Choroid plexus epithelial cell (primary cell): ENCODE results near the gene MYADML2.

Experiments
- DNase-seq: peaks from one replicate; pipeline ENCODE4 v3.0.0-alpha.2; 2010; ENCODE audit warnings: low read depth
- H3K4me3 ChIP-seq: 2 replicates; pipeline ENCODE4 v1.5.1; 2011; ENCODE audit warnings: low read depth, mild to moderate bottlenecking, control low read depth, low read length, moderate library complexity
- TF ChIP-seq, protein P1 (sequence below): conservative IDR thresholded peaks from 2 replicates; pipeline ENCODE4 v1.5.1; 2011; ENCODE audit warnings: low read depth, mild to moderate bottlenecking, control low read depth, inconsistent platforms, low read length, moderate library complexity

The MYADML2 gene, protein sequence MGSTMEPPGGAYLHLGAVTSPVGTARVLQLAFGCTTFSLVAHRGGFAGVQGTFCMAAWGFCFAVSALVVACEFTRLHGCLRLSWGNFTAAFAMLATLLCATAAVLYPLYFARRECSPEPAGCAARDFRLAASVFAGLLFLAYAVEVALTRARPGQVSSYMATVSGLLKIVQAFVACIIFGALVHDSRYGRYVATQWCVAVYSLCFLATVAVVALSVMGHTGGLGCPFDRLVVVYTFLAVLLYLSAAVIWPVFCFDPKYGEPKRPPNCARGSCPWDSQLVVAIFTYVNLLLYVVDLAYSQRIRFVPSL

DNA sequence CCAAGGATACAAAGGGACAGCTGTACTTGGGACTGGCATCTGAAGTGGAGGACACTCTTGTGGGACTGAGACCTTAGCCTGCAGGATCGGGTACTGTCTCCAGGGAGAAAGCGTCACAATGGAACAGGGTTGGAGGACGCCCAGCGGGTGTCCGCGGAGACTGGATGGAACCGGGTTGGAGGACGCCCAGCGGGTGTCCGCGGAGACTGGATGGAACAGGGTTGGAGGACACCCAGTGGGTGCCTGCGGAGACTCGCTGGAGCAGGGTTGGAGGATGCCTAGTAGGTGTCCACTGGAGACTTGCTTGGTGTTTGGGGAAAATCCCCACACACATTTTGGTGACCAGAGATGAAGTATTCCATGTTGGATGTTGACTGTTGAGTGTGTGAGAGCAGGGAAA lies at the start of gene MYADML2:
Gene MYADML2, minus strand, starts transcription at position 45 of the 400 bp plus-strand sequence. CDS start 5,492 bp downstream, outside the sequence.
- no peak within 1 kb of the TSS for H3K4me3 ChIP-seq
- TF ChIP-seq, protein P1, sequence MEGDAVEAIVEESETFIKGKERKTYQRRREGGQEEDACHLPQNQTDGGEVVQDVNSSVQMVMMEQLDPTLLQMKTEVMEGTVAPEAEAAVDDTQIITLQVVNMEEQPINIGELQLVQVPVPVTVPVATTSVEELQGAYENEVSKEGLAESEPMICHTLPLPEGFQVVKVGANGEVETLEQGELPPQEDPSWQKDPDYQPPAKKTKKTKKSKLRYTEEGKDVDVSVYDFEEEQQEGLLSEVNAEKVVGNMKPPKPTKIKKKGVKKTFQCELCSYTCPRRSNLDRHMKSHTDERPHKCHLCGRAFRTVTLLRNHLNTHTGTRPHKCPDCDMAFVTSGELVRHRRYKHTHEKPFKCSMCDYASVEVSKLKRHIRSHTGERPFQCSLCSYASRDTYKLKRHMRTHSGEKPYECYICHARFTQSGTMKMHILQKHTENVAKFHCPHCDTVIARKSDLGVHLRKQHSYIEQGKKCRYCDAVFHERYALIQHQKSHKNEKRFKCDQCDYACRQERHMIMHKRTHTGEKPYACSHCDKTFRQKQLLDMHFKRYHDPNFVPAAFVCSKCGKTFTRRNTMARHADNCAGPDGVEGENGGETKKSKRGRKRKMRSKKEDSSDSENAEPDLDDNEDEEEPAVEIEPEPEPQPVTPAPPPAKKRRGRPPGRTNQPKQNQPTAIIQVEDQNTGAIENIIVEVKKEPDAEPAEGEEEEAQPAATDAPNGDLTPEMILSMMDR, result no peak
- DNase-seq, result no peak

DNA sequence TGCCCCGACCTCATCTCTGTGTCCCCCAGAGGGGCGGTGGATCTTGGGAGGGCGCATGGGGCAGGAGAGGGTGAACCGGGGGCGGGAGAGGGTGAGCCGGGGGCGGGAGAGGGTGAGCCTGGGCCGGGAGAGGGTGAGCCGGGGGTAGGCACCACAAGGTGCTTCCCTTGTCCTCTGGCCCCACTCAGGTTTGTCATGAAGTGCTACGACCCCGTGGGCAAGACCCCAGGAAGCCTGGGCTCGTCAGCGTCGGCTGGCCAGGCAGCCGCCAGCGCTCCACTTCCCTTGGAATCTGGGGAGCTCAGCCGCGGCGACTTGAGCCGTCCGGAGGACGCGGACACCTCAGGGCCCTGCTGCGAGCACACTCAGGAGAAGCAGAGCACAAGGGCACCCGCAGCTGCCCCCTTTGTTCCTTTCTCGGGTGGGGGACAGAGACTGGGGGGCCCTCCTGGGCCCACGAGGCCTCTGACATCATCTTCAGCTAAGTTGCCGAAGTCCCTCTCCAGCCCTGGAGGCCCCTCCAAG lies 49.3 kb upstream of the MYADML2 start:
- no peak overlapping the region for H3K4me3 ChIP-seq
- TF ChIP-seq, protein P1, result no peak
- DNase-seq, result no peak

DNA sequence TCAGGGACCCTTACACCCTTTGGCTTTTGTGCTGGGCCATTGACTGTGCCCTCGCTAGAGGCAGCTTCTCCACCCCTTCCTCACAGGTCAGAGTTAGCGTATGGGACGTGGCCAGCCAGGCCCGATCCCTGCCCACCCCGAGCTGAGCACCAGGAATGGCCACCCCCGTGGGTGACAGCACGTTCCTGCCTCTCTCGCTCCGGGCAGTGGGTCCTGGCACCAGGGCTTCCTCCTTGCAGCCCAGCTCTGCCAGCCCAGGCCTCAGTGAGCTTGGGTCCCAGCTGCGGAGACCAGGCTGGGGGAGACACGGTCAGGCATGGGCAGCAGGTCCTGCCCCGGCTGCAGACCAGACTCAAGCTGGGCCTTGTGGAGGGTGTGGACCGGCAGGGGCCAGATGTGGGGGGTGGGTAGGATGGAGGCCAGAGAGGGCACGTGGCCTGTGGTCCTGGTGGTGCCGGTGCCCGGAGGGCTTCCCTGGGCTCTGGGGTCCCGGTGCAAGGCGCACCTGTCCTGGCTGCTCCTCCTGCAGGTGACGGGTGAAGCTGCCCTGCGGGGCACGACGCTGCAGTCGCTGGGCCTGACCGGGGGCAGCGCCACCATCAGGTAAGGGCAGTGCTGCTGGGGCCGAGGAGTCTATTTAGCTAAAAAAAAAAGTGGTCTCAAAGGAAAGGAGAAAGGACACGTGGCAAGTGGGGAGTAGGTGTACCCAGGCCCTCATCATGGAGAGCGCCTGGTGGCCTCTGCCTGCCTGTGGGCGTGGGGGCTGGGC lies 48.6 kb upstream of the MYADML2 start:
- no peak overlapping the region for H3K4me3 ChIP-seq
- no peak for DNase-seq
- TF ChIP-seq, protein P1, result no peak

DNA sequence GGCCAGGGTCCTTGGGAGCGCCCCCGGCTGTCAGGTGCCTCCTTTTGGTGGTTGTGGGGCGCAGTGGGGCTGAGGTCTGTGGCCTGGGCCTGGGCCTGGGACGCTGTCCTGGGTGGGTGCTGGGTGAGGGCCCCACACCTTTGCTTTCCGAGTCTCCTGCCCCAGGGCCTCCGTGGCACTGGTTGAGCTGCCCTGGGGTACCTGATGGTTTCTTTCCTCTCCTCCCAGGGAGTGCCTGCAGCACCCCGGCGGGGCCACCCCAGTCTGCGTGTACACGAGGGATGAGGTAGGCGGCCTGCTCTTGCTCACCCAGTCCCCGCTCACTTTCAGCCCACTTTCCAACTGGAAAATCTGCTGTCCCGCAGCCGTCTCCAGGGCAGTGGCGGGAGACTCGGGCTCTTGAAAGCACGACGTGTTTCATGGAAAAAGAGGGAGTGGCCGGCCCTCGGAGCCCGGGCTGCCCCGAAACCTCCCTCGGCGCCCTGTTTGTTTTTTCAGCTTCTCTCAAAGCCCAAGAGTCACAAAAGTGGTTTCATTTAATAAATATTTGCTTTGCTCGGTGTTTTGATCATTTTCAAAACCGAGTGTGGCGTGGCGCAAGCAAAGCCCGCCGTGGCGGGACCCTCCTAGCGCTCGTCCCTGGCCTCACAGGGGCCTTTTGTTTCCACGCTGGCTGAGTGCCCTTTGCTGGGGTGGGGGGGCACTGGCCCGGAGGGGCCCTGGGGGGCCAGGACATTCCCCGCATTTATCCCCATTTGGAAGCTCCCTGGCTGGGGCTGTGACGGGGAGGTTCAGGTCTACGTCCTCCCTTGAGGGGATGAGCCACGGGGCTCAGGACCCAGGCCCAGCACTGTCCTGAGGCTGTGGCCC lies 47.8 kb upstream of the MYADML2 start:
- DNase-seq, result peak; percentile 17
- H3K4me3 ChIP-seq, result no peak overlapping the region
- TF ChIP-seq, protein P1, result no peak

DNA sequence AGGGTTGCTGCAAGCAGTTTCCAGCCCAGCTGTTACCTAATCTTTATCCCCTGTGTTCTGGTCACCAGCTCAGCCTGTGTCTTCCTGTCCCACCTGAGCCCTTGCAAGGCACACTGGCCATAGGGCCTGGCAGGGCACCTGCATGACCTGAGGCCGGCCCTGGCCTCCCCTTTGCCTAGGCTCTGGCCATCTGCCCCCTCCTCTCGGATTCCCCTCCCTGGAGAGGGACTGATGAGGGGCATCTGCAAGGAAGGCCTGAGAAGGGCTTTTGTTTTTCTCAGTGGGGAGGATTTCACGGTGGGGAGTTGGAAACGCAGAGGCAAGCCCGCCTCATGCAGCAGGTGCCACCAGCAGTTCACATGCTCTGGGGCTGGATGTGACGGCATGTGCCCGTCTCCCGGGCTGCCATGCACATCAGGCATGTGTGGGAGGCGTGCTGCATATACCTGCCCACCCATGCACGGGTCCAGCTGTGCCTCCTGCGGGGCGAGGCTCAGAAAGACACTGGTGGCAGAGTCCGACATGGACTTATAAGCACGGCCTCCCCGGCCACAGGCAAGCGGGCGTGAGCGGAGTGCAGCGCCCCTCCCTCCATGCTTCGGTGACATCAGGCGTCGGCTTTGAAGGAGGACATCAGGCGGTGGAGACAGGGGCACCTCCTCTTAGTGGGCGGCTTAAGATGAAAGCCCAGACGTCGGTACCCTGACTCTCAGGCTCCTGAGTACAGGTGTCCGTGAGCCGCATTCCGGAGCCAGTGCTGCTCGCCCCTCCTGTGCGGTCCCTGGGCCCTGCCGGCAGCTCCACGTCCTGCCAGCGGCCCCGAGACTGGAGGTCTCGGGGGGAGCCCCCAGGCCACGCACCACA lies 46.9 kb upstream of the MYADML2 start:
- no peak for DNase-seq
- TF ChIP-seq, protein P1, result no peak
- no peak overlapping the region for H3K4me3 ChIP-seq
